SU-DHL-6 (cell line): ENCODE results near the gene STPG2.

Experiments used
- CTCF ChIP-seq: fragments of 200-600 bp; sonication (generic); IDR thresholded peaks from one replicate; pipeline ENCODE4 v1.5.1; 2017; ENCODE audit warnings: antibody characterized with exemption, mild to moderate bottlenecking, low read length, moderate library complexity; ENCODE audit not compliant: insufficient read depth, poor library complexity, severe bottlenecking
- EZH2phosphoT487 ChIP-seq: fragments of 200-600 bp; sonication (generic), shearing (Covaris generic); conservative IDR thresholded peaks from 2 replicates; pipeline ENCODE4 v1.6.1; 2018; ENCODE audit warnings: mild to moderate bottlenecking, antibody characterized with exemption, low read length, moderate library complexity, mixed read lengths

GRCh38 chr4:97577004-97577403 is 566.3 kb downstream of the STPG2 start:
- no peak for TF ChIP-seq EZH2phosphoT487
- no peak for TF ChIP-seq CTCF
